ENCODE results near the gene DLX1. TPM values are rescaled to one million over a fixed set of nuclear protein-coding genes. Genes with fewer than 3 reads are reported as not detected.
"Not testable (repeated sequence)": the region's sequence is repeated elsewhere in the genome, so short reads cannot be mapped to it uniquely, and the experiment has no call there.

Gene DLX1
- total RNA-seq, 2 experiments from 2014 or later: not detected

DNA sequence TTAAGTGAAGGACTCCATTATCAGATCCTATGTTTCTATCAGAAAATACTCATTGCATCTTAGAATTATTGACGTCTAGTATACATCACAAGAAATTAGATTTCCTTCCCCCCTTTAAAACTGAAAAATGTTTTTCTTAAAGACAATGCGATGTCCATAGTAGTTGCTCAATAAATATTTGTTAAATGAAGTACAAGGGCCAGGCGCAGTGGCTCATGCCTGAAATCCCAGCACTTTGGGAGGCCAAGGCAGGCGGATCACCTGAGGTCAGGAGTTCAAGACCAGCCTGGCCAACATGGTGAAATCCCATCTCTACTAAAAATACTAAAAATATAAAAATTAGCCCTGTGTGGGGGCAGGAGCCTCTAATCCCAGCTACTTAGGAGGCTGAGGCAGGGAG, 17.4 kb upstream of the DLX1 start:
- CTCF ChIA-PET; ATAC-seq; H3K9me3 Mint-ChIP-seq (ENCODE audit: low read depth); H3K27me3 Mint-ChIP-seq; intact Hi-C loops (cut with DNase I, micrococcal nuclease); H3K27ac Mint-ChIP-seq; POLR2A ChIA-PET; DNase-seq; H3K4me1 Mint-ChIP-seq; H3K4me3 Mint-ChIP-seq: not testable (repeated sequence)
- H3K36me3 Mint-ChIP-seq (ENCODE audit: low read depth): peaks cover 19% of the 10 kb centered on the region

DNA sequence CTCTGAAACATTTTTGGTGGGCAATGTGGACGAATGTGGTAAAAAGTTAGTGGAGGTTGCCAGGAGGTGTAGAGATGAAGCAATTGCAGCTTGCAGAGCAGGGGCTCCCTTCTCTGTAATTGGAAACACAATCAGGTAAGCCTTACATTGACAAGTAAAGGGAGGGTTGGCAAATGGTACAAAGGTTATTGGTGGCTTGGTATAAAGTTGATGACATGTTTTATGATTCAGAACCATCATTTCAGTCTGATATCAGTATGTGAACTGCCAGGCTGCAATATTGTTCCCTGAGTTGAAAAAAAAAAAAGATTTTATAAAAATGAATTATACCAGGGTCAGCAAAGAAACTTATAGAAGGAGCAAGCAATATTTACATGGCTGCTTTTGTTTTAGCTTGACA, 14.4 kb upstream of the DLX1 start:
- ChIA-PET POLR2A (no interaction called here), CTCF (interaction anchor here (0.6 kb wide), 1 partner anchor 89 kb away, joined by 4 read pairs; no protein-coding TSS in a partner anchor)
- Mint-ChIP-seq H3K27ac (no peak overlapping the region), H3K27me3 (peaks cover 11% of the 10 kb centered on the region), H3K4me1 (no peaks in the 10 kb centered on the region), H3K9me3 (ENCODE audit: low read depth) (no peaks in the 10 kb centered on the region), H3K4me3 (no peak overlapping the region), H3K36me3 (ENCODE audit: low read depth) (peaks cover 9% of the 10 kb centered on the region)
- DNase-seq: no peak
- no peak for ATAC-seq
- intact Hi-C loops (cut with DNase I, micrococcal nuclease): no loop called here

DNA sequence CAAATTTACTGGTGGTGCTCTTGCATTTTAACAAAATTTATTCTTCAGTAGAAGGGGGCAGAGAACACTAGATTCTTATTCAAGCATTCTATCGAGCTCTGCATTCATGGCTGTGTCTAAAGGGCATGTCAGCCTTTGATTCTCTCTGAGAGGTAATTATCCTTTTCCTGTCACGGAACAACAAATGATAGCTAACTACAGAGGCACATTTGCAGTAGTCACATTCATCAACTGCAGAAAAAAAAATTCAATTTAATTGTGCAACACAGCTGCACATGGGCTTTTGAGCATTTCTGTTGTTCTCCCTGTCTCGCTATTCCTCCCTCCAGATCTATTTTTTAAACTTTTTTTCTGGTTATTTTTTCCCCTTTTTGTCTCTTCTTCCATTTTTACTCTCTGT, 13.0 kb upstream of the DLX1 start:
- H3K4me1 Mint-ChIP-seq: no peaks in the 10 kb centered on the region
- H3K4me3 Mint-ChIP-seq: no peak overlapping the region
- DNase-seq (no peak), ATAC-seq (no peak)
- CTCF ChIA-PET: interaction anchor here (0.7 to 1.7 kb wide), 3 partner anchors 11 to 33 kb away, joined by 3 to 5 read pairs (median 3); no protein-coding TSS in a partner anchor
- H3K36me3 Mint-ChIP-seq (ENCODE audit: low read depth): peaks cover 11% of the 10 kb centered on the region
- H3K27ac Mint-ChIP-seq: no peak overlapping the region
- H3K27me3 Mint-ChIP-seq: peaks cover 18% of the 10 kb centered on the region
- no peaks in the 10 kb centered on the region for H3K9me3 Mint-ChIP-seq (ENCODE audit: low read depth)
- intact Hi-C loops (cut with DNase I, micrococcal nuclease): no loop called here
- POLR2A ChIA-PET: no interaction called here

DNA sequence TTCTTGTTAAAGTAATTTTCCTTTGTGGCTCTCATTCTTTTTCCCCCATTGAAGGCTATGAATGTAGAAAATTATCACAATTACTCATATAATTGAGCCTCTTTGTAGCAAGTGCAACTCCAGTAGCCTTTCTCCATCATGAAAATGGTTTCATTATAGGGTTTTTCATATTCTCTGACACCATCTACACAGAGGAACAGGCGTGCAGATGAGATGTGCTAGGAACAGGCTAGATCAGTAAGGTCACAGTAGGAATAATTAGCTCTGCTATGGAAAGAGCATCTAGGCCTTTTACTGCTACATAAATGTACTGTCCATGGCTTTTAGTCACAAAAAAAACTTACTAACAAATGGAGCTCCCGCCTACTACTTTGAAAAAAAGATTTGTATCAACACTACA, 12.6 kb upstream of the DLX1 start:
- ATAC-seq (no peak), DNase-seq (no peak)
- ChIA-PET POLR2A (no interaction called here), CTCF (interaction anchor here (1.0 to 1.7 kb wide), 2 partner anchors 15 to 35 kb away, joined by 3 to 5 read pairs; no protein-coding TSS in a partner anchor)
- H3K4me3 Mint-ChIP-seq: no peak overlapping the region
- H3K27me3 Mint-ChIP-seq: peaks cover 18% of the 10 kb centered on the region
- peaks cover 9% of the 10 kb centered on the region for H3K36me3 Mint-ChIP-seq (ENCODE audit: low read depth)
- no peak overlapping the region for H3K27ac Mint-ChIP-seq
- intact Hi-C loops (cut with DNase I, micrococcal nuclease): no loop called here
- H3K9me3 Mint-ChIP-seq (ENCODE audit: low read depth): no peaks in the 10 kb centered on the region
- H3K4me1 Mint-ChIP-seq: no peaks in the 10 kb centered on the region

DNA sequence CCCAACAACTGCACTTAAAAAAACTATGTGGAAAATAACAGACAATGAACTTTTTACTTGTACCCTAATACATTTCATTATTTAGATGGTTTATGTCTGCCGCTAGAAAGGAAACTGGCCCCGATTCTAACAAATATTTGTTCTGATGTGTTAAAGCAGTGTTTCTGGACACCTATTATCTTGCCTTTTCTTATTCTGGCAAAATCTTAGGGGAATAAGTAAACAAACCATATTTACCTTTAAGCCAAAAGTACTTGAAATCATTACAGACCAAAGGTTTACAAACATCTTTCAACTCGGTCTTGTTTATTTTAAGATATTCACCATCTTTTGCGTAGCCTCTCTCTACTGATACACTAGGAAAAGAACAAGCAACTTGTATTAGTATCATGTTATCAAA, 11.8 kb upstream of the DLX1 start:
- DNase-seq: no peak

DNA sequence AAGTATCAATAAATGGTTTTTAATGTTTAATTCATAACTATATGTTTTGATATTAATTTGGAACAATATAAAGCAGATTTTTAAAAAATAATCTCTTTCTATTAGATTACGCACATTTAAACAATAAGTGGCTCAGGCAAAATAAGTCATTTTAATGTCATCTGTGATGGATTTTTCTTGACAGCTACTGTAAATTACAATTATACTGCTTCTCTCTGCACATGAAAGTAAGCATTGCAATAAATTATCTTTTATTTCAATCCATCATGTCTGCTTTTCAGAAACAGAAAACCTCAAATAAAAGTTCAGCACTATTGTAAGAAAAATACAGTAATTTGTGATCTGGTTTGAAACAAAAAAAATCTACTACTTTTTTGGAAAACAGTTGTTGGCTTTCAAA, 11.1 kb upstream of the DLX1 start:
- POLR2A ChIA-PET: no interaction called here
- Mint-ChIP-seq H3K36me3 (ENCODE audit: low read depth) (peaks cover 6% of the 10 kb centered on the region), H3K27ac (no peak overlapping the region), H3K9me3 (ENCODE audit: low read depth) (no peaks in the 10 kb centered on the region), H3K27me3 (peaks cover 27% of the 10 kb centered on the region), H3K4me3 (no peak overlapping the region), H3K4me1 (no peaks in the 10 kb centered on the region)
- intact Hi-C loops (cut with DNase I, micrococcal nuclease): no loop called here
- CTCF ChIA-PET: interaction anchor here (1.7 kb wide), 1 partner anchor 17 kb away, joined by 5 read pairs; no protein-coding TSS in a partner anchor
- ATAC-seq (no peak), DNase-seq (no peak)

More for the DNA sequence above, 11.8 kb upstream of the DLX1 start:
- no peak overlapping the region for H3K27ac Mint-ChIP-seq
- H3K4me3 Mint-ChIP-seq: no peak overlapping the region
- no peak for ATAC-seq
- H3K36me3 Mint-ChIP-seq (ENCODE audit: low read depth): peaks cover 9% of the 10 kb centered on the region
- no peaks in the 10 kb centered on the region for H3K4me1 Mint-ChIP-seq
- ChIA-PET POLR2A (interaction anchor here (0.6 kb wide), 1 partner anchor 88 kb away, joined by 3 read pairs; no protein-coding TSS in a partner anchor), CTCF (interaction anchor here (1.0 to 1.7 kb wide), 2 partner anchors 16 to 36 kb away, joined by 3 to 5 read pairs; no protein-coding TSS in a partner anchor)
- no peaks in the 10 kb centered on the region for H3K9me3 Mint-ChIP-seq (ENCODE audit: low read depth)
- H3K27me3 Mint-ChIP-seq: peaks cover 21% of the 10 kb centered on the region
- intact Hi-C loops (cut with DNase I, micrococcal nuclease): no loop called here

DNA sequence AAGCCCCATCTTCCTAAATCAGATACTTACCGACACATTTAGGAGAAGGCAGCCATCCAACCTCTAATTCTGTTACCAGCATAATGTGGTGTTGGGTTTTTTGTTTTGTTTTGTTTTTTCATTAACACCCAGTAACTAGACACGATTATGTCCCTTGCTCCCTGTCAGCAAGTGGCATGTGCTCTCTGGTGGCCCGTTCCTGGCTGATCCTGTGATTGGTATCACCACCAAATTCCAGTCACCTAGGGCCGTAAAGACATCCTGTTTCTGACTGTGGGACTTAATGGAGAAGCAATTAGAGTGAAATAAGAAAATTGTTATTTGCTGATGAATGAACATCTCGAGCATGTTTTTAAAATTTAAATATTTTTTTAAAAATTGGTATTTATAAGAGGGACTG, 5.9 kb upstream of the DLX1 start:
- ATAC-seq (no peak), DNase-seq (no peak)
- H3K9me3 Mint-ChIP-seq (ENCODE audit: low read depth): no peaks in the 10 kb centered on the region
- no peak overlapping the region for H3K27ac Mint-ChIP-seq
- peaks cover 4% of the 10 kb centered on the region for H3K36me3 Mint-ChIP-seq (ENCODE audit: low read depth)
- H3K27me3 Mint-ChIP-seq: peaks cover 67% of the 10 kb centered on the region
- H3K4me1 Mint-ChIP-seq: peaks cover 22% of the 10 kb centered on the region
- intact Hi-C loops (cut with DNase I, micrococcal nuclease): no loop called here
- H3K4me3 Mint-ChIP-seq: no peak overlapping the region
- ChIA-PET POLR2A (interaction anchor here (0.8 kb wide), 1 partner anchor 27 kb away, joined by 3 read pairs; no protein-coding TSS in a partner anchor), CTCF (interaction anchor here (0.8 to 1.2 kb wide), 3 partner anchors 11 to 1230 kb away, joined by 3 to 4 read pairs (median 4); no protein-coding TSS in a partner anchor)

DNA sequence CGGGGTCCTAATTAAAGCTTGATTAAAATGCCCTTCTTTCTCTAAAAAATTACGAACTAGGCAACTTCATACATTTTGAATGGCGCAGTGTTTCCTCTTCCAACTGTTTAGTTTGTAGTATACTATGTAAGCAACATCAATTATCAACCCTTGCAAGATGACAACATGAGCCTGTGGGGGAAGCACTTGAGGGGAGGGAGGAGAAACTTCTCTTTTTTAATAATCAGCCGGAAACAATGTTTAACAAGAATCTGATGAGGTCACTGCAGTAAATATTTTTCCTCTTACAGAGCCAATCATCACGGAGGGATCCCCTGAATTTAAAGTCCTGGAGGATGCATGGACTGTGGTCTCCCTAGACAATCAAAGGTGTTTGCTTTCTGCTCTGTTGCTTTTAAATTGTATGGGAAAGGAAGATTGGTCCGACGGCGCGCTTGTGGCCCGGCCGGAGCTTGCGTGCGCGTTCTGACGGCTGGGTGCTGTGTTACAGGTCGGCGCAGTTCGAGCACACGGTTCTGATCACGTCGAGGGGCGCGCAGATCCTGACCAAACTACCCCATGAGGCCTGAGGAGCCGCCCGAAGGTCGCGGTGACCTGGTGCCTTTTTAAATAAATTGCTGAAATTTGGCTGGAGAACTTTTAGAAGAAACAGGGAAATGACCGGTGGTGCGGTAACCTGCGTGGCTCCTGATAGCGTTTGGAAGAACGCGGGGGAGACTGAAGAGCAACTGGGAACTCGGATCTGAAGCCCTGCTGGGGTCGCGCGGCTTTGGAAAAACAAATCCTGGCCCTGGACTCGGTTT, 5.3 kb upstream of the DLX1 start:
- H3K27ac Mint-ChIP-seq: no peak overlapping the region

DNA sequence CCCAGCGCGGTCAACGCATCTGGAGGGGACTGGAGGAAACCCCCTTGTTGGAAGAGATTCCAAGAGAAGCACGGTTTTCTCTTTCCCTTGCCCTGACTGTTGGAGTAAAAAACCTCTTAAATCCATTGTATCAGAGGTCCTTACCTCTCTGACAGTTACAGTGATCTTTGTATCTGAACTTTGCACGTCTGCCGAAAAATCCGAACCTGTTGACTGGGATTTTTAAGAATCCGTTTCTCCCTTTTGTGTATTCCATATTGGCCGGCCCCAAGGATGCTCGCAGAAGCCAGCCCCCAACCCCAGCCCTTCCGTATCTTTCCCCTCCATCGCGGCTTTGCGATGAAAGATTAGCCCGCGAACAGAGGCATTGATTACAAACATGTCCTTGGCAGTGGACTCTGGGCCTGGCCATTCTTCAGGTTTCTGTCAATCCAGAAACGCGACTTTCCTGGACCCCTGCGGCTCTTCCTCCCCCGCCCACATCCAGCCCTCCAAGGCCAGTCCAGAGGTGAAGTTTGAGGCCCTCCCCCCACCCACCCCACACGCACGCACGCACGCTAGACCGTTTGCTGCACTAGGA, 4.6 kb upstream of the DLX1 start:
- POLR2A ChIA-PET: no interaction called here
- no peak for ATAC-seq
- CTCF ChIA-PET: interaction anchor here (0.8 to 7.2 kb wide), 2 partner anchors 22 to 311 kb away, joined by 3 to 93 read pairs; partner anchors contain the start of gene DLX2
- Mint-ChIP-seq H3K27me3 (peaks cover 72% of the 10 kb centered on the region), H3K27ac (no peak overlapping the region), H3K36me3 (ENCODE audit: low read depth) (peaks cover 4% of the 10 kb centered on the region), H3K4me1 (peaks cover 32% of the 10 kb centered on the region), H3K9me3 (ENCODE audit: low read depth) (no peaks in the 10 kb centered on the region), H3K4me3 (no peak overlapping the region)
- DNase-seq: no peak
- intact Hi-C loops (cut with DNase I, micrococcal nuclease): loop anchor here in 1 of 2 experiments (10.0 kb wide), 1 partner anchor 1366 kb away; the partner anchor contains the start of gene SP5

More for the DNA sequence above, 5.3 kb upstream of the DLX1 start:
- CTCF ChIA-PET: interaction anchor here (1.0 kb wide), 1 partner anchor 11 kb away, joined by 3 read pairs; no protein-coding TSS in a partner anchor
- intact Hi-C loops (cut with DNase I, micrococcal nuclease): loop anchor here in 1 of 2 experiments (10.0 kb wide), 1 partner anchor 1365 kb away; the partner anchor contains the start of gene SP5
- POLR2A ChIA-PET: no interaction called here
- no peaks in the 10 kb centered on the region for H3K9me3 Mint-ChIP-seq (ENCODE audit: low read depth)
- H3K4me3 Mint-ChIP-seq: no peak overlapping the region
- H3K4me1 Mint-ChIP-seq: peaks cover 25% of the 10 kb centered on the region
- peaks cover 4% of the 10 kb centered on the region for H3K36me3 Mint-ChIP-seq (ENCODE audit: low read depth)
- peaks cover 70% of the 10 kb centered on the region for H3K27me3 Mint-ChIP-seq
- DNase-seq: no peak
- no peak for ATAC-seq

DNA sequence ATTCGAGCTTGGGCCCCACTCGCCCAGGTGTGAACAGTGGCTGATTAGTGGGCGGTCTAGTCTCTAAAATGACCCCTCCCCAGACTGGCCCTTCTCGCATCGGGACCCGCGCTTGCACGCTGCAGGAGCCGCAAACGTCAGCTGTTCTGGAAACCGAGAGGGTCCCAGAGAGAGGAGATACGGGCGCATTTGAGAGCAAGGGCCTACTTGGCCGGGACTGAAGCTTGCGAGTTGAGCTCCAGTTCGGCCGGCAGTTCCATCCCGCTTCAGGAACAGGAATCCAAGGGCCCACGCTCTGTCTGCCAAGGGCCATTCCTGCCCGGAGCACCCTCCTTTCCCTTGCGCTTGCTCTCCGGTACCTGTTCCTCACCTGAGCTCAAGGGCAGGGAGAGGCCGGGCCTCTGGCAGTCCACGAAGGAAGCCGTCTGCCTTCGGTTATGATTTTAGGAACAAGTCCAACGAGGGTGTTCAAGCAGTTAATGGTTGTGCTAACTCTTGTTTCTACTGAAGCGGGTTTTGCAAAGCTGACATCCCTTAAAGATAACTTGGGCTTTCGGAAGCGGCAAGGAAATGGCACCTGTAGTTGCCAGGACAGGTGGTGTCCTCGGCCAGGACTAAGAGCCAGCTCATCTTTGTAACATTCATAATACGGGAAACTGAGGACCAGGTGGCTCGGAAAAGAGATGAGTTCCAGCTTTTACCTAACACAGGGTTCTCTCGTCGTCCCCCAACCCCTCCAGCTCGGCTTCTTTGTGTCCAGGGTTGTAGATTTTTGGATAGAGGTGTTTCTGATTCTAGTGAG, 3.9 kb upstream of the DLX1 start:
- Mint-ChIP-seq H3K9me3 (ENCODE audit: low read depth) (no peaks in the 10 kb centered on the region), H3K27me3 (peaks cover 70% of the 10 kb centered on the region), H3K36me3 (ENCODE audit: low read depth) (peaks cover 2% of the 10 kb centered on the region), H3K27ac (no peak overlapping the region), H3K4me3 (no peak overlapping the region), H3K4me1 (peaks cover 36% of the 10 kb centered on the region)
- no peak for ATAC-seq
- ChIA-PET CTCF (interaction anchor here (0.6 to 7.2 kb wide), 9 partner anchors 10 to 1153 kb away, joined by 3 to 93 read pairs (median 5); partner anchors contain the start of gene DLX2), POLR2A (no interaction called here)
- DNase-seq: no peak
- intact Hi-C loops (cut with DNase I, micrococcal nuclease): loop anchor here in 1 of 2 experiments (10.0 kb wide), 1 partner anchor 1367 kb away; the partner anchor contains the start of gene SP5
